Measurements from ENCODE around the gene EPB42.

Gene EPB42

GRCh38 chr15:43212951-43213350, 7.9 kb downstream of the EPB42 start:
- no peak for DNase-seq (ENCODE audit: low read depth, low spot score)
- H3K4me3 ChIP-seq (ENCODE audit: low read depth, low read length), result no peak overlapping the region
- TF ChIP-seq, protein P1, sequence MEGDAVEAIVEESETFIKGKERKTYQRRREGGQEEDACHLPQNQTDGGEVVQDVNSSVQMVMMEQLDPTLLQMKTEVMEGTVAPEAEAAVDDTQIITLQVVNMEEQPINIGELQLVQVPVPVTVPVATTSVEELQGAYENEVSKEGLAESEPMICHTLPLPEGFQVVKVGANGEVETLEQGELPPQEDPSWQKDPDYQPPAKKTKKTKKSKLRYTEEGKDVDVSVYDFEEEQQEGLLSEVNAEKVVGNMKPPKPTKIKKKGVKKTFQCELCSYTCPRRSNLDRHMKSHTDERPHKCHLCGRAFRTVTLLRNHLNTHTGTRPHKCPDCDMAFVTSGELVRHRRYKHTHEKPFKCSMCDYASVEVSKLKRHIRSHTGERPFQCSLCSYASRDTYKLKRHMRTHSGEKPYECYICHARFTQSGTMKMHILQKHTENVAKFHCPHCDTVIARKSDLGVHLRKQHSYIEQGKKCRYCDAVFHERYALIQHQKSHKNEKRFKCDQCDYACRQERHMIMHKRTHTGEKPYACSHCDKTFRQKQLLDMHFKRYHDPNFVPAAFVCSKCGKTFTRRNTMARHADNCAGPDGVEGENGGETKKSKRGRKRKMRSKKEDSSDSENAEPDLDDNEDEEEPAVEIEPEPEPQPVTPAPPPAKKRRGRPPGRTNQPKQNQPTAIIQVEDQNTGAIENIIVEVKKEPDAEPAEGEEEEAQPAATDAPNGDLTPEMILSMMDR (IDR thresholded peaks at IDR 0.05; ENCODE audit: insufficient read depth, low read length, missing control alignments), result no peak
- POLR2A ChIA-PET, result no interaction called here
- CTCF ChIA-PET, result interaction anchor here (0.7 to 10.4 kb wide), 5 partner anchors 8 to 73 kb away, joined by 3 to 84 read pairs (median 73); no protein-coding TSS in a partner anchor

GRCh38 chr15:43212299-43212698, 8.5 kb downstream of the EPB42 start:
- DNase-seq (ENCODE audit: low read depth, low spot score), result no peak
- ChIA-PET POLR2A (no interaction called here), CTCF (interaction anchor here (0.7 to 10.4 kb wide), 4 partner anchors 7 to 73 kb away, joined by 3 to 84 read pairs (median 74); no protein-coding TSS in a partner anchor)
- no peak overlapping the region for H3K4me3 ChIP-seq (ENCODE audit: low read depth, low read length)
- TF ChIP-seq, protein P1 (IDR thresholded peaks at IDR 0.05; ENCODE audit: insufficient read depth, low read length, missing control alignments), result no peak

- no peak overlapping the region for H3K4me3 ChIP-seq (ENCODE audit: low read depth, low read length)
- DNase-seq (ENCODE audit: low read depth, low spot score), result no peak
- POLR2A ChIA-PET, result no interaction called here
- CTCF ChIA-PET, result interaction anchor here (0.9 to 10.4 kb wide), 6 partner anchors 6 to 74 kb away, joined by 3 to 84 read pairs (median 38); no protein-coding TSS in a partner anchor
- TF ChIP-seq, protein P1 (IDR thresholded peaks at IDR 0.05; ENCODE audit: insufficient read depth, low read length, missing control alignments), result no peak
Measured at GRCh38 chr15:43211224-43211735, 9.5 kb downstream of the EPB42 start.

- DNase-seq (ENCODE audit: low read depth, low spot score), result no peak
- TF ChIP-seq, protein P1 (IDR thresholded peaks at IDR 0.05; ENCODE audit: insufficient read depth, low read length, missing control alignments), result no peak
- no peak overlapping the region for H3K4me3 ChIP-seq (ENCODE audit: low read depth, low read length)
- ChIA-PET CTCF (interaction anchor here (0.9 to 10.4 kb wide), 6 partner anchors 8 to 75 kb away, joined by 3 to 84 read pairs (median 6); partner anchors contain the start of gene CCNDBP1), POLR2A (no interaction called here)
Measured at GRCh38 chr15:43210807-43211206, 10.0 kb downstream of the EPB42 start.

DNA sequence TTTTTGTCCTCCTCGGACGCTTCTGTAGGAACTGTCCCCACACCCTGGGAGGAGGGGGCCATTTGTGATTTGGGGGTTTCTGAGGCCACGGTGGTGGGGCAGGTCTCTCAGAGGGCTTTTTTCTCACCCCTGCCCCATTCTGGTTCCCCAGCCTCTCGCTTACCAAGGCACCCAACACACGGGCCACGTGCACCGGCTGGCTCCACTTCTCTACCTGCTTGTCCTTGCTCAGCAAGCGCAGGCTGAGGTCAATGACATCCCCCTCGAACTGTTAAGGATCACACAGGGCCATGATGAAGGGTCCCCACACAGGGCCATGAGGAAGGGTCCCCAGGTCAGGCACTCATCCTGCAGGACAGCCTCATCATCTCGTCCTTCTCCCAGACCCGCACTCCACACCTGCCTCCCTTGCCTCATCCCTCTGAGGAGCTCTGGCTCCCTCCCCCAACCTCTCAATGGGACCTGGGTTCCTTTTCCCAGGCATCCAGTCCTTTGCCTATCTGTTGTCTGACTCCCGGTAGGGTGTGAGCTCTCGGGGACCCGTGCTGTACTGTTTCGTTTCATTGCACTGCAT, 10.6 kb downstream of the EPB42 start:
- H3K4me3 ChIP-seq (ENCODE audit: low read depth, low read length), result no peak overlapping the region
- ChIA-PET POLR2A (no interaction called here), CTCF (interaction anchor here (0.9 to 10.4 kb wide), 8 partner anchors 8 to 75 kb away, joined by 3 to 84 read pairs (median 6); partner anchors contain the start of gene CCNDBP1)
- no peak for DNase-seq (ENCODE audit: low read depth, low spot score)
- TF ChIP-seq, protein P1 (IDR thresholded peaks at IDR 0.05; ENCODE audit: insufficient read depth, low read length, missing control alignments), result no peak

DNA sequence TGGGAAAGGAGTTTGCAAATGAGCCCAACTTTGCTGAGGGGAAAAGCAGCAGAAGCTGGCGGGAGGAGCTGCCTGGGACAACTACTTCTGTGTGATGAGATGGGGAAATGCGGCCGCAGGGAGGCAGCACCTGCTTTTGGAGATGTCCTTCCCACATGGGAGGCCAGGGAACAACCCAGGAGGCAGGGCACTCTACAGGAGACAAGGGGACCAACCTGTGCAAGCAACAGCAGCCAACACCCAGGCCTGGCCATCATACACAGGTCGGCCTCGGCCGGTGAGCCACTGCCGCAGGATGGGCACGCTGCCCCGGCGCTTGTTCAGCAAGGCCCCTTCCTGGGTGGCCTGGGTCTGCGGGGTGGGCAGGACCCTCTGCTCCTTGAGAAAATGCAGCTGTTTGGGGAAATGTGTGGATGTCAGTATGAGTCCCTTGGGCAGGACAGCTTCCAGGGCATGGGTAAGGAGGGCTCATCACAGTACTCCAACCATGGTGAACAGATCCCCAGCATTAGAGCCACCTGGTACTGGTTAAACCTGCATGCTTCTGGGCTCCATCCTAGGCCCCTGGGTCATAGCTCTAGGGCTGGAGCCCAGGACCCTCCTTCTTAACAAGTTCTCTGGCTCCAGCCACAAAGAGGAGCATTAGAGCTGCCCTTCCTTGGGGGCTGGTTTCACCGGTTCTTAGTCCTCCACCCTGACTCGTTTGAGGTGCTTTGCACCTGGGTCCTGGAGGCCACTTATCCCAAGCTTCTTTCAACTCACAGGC, 11.6 kb downstream of the EPB42 start:
- POLR2A ChIA-PET, result no interaction called here

More for the DNA sequence above, 11.6 kb downstream of the EPB42 start:
- H3K4me3 ChIP-seq (ENCODE audit: low read depth, low read length), result no peak overlapping the region
- CTCF ChIA-PET, result interaction anchor here (1.7 to 10.4 kb wide), 4 partner anchors 11 to 76 kb away, joined by 4 to 84 read pairs (median 16); partner anchors contain the start of gene CCNDBP1
- TF ChIP-seq, protein P1 (IDR thresholded peaks at IDR 0.05; ENCODE audit: insufficient read depth, low read length, missing control alignments), result no peak
- no peak for DNase-seq (ENCODE audit: low read depth, low spot score)

Data from AG04449 (cell line).